ENCODE results near the gene AVP.

DNA sequence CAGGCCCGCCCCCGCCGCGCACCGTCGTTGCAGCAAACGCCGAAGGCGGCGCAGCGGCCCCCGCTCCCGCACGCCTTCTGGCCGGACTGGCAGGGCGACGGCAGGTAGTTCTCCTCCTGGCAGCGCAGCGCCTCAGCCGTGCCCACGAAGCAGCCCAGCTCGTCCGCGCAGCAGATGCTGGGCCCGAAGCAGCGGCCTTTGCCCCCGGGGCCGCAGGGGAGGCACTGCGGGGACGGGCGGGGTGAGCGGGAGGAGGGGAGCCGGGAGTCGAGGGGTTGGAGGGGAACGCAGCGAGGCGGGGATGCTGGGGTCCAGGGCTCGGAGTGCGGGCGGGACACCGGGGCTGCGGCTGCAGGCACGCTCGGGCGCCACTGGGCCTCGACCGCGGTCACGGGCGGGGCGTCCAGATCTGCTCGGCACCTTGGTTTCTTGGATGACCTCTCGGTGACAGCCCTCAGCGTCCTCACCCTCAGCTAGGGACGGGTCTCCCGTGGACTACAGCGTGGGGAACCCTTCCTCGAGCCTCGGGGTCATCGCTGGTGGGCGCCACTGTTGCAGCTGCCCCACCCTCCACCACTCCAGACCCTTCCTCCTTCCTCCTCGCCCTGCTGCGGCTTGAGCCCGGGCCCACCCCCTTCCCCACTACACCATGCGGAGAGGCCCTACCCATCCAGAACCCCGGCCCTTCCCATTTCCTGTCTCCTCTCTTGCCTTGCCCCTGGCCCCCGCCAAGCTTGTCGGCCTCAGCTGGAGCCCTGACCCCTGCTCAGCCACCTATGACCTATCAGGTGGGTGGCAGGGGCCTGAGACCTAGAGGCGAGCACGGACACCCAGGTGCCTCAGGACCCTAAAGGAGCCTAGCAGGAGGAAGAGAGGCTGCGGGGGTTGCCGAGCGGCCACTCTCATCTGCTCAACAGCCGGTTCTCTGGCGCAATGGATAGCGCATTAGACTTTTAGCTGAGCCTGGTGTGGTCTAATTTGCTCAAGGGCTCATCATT lies 1.3 kb downstream of the AVP start:
- TF ChIP-seq, protein P1, sequence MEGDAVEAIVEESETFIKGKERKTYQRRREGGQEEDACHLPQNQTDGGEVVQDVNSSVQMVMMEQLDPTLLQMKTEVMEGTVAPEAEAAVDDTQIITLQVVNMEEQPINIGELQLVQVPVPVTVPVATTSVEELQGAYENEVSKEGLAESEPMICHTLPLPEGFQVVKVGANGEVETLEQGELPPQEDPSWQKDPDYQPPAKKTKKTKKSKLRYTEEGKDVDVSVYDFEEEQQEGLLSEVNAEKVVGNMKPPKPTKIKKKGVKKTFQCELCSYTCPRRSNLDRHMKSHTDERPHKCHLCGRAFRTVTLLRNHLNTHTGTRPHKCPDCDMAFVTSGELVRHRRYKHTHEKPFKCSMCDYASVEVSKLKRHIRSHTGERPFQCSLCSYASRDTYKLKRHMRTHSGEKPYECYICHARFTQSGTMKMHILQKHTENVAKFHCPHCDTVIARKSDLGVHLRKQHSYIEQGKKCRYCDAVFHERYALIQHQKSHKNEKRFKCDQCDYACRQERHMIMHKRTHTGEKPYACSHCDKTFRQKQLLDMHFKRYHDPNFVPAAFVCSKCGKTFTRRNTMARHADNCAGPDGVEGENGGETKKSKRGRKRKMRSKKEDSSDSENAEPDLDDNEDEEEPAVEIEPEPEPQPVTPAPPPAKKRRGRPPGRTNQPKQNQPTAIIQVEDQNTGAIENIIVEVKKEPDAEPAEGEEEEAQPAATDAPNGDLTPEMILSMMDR (IDR thresholded peaks at IDR 0.05; ENCODE audit: low read depth, low read length, poor library complexity, severe bottlenecking) = no peak
- TF ChIP-seq EZH2phosphoT487 (IDR thresholded peaks at IDR 0.05; ENCODE audit: borderline replicate concordance, low read length) = no peak

Measured in DOHH2 (cell line).